ENCODE results near the gene CFAP410. TPM values are rescaled to one million over a fixed set of nuclear protein-coding genes. Genes with fewer than 3 reads are reported as not detected.
A peak's percentile ranks its signal among the peaks of the same experiment; 100 is the strongest.

The CFAP410 gene
- total and polyA plus RNA-seq, 2 experiments from 2014 or later, result 34.0 to 46.7 TPM

- TF ChIP-seq CTCF (IDR thresholded peaks at IDR 0.05; ENCODE audit: low read depth, low read length), result no peak
- Histone ChIP-seq H3K9me3 (ENCODE audit: low read depth) (no peaks in the 10 kb centered on the region), H3K4me1 (ENCODE audit: low read depth) (no peaks in the 10 kb centered on the region), H3K4me3 (no peak overlapping the region), H3K27me3 (no peaks in the 10 kb centered on the region), H3K27ac (peak overlapping the region; percentile 39), H3K36me3 (no peaks in the 10 kb centered on the region)
- peak in 1 of 2 donors; percentile 20 for DNase-seq (ENCODE audit: low read depth in 1 of 2, low spot score in 1 of 2)
Measured at GRCh38 chr21:44331650-44332307, 7.4 kb downstream of the CFAP410 start.

GRCh38 chr21:44331209-44331608, 8.0 kb downstream of the CFAP410 start:
- no peak overlapping the region for H3K4me3 ChIP-seq
- H3K9me3 ChIP-seq (ENCODE audit: low read depth), result no peaks in the 10 kb centered on the region
- H3K36me3 ChIP-seq, result peaks cover 1% of the 10 kb centered on the region
- H3K27ac ChIP-seq, result peak overlapping the region; percentile 39
- no peak for TF ChIP-seq CTCF (IDR thresholded peaks at IDR 0.05; ENCODE audit: low read depth, low read length)
- DNase-seq (ENCODE audit: low read depth in 1 of 2, low spot score in 1 of 2), result no peak
- no peaks in the 10 kb centered on the region for H3K27me3 ChIP-seq
- no peaks in the 10 kb centered on the region for H3K4me1 ChIP-seq (ENCODE audit: low read depth)

GRCh38 chr21:44330698-44331097, 8.5 kb downstream of the CFAP410 start:
- Histone ChIP-seq H3K9me3 (ENCODE audit: low read depth) (no peaks in the 10 kb centered on the region), H3K4me3 (no peak overlapping the region), H3K4me1 (ENCODE audit: low read depth) (no peaks in the 10 kb centered on the region), H3K27ac (peak overlapping the region; percentile 43), H3K27me3 (no peaks in the 10 kb centered on the region), H3K36me3 (peaks cover 3% of the 10 kb centered on the region)
- no peak for TF ChIP-seq CTCF (IDR thresholded peaks at IDR 0.05; ENCODE audit: low read depth, low read length)
- DNase-seq (ENCODE audit: low read depth in 1 of 2, low spot score in 1 of 2), result no peak

GRCh38 chr21:44329971-44330681, 9.1 kb downstream of the CFAP410 start:
- H3K27me3 ChIP-seq, result no peaks in the 10 kb centered on the region
- peak overlapping the region; percentile 43 for H3K27ac ChIP-seq

More at GRCh38 chr21:44329971-44330681, 9.1 kb downstream of the CFAP410 start:
- H3K4me3 ChIP-seq, result no peak overlapping the region
- H3K4me1 ChIP-seq (ENCODE audit: low read depth), result no peaks in the 10 kb centered on the region
- TF ChIP-seq CTCF (IDR thresholded peaks at IDR 0.05; ENCODE audit: low read depth, low read length), result no peak
- no peaks in the 10 kb centered on the region for H3K9me3 ChIP-seq (ENCODE audit: low read depth)
- DNase-seq (ENCODE audit: low read depth in 1 of 2, low spot score in 1 of 2), result no peak
- peaks cover 6% of the 10 kb centered on the region for H3K36me3 ChIP-seq
